KBM-7 (cell line): ENCODE measurements around the gene TBPL2.
"Not testable (repeated sequence)": the region's sequence is repeated elsewhere in the genome, so short reads cannot be mapped to it uniquely, and the experiment has no call there.

Experiments
- DNase-seq: peaks from one replicate; pipeline ENCODE4 v3.0.0-alpha.2; 2015
- in situ Hi-C: fragments of 300-500 bp; cut with MboI; formaldehyde crosslinking; loops from 2 replicates; pipeline ENCODE4 v1.14.3; 2020; ENCODE audit warnings: low sequenced_read_pairs, low pct_unique_long_range_greater_than_20kb, mixed read lengths

The TBPL2 gene

GRCh38 chr14:55414551-55414950 lies 25.9 kb downstream of the TBPL2 start:
- DNase-seq = no peak
- in situ Hi-C loops = no loop called here

GRCh38 chr14:55412676-55413075 lies 27.7 kb downstream of the TBPL2 start:
- in situ Hi-C loops = no loop called here
- DNase-seq = no peak

DNA sequence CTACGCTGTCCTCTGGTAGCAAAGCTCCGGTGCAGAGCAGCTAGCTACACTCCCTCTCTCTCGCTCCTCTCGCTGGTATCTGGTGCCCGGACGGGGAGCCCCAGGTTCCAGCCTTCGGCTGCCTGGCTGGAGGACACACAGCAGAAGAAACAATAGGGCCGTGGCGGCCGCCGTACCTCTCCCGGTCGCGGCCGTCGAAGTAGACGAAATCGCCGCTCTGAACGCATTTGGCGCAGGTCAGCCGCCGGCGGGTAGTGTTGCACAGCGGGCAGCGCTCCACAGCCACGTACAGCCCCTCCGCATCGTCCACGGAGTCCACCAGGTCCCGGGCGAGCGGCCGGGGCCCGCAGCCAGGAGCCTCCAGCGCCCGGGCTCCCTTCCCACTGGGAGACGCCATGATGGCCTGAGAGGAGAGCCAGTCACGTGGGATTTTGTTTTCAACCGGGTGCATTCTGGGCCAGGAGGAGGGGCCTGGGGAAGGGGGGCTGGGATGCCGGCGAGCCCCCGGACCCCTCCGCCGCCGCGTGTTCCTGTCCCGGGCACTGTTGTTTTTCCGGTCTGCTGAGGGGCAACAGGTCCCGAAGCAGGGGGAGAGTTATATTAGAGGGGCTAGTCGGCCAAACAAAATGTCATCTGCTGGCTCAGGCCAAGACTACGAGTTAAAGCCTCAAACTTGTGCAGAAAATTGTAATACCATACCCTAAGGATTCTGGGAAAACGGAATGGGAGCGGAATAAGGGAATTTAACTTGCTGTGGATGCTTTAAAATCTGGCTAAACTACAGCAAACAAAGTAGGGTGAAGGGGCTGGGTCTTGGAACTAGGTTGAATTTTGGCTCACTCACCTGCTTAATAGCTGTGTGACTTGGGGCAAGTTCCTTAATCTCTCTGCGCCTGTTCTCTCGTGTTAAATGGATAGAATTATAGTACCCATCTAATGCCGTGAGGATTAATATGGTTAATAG lies 28.7 kb downstream of the TBPL2 start, which contains the start of gene ATG14:
TSS of gene ATG14 (minus strand) at position 405 of the 964 bp plus-strand sequence. CDS start at position 397, 8 bp downstream.
- in situ Hi-C loops = no loop called here
- peak; percentile 89 for DNase-seq

DNA sequence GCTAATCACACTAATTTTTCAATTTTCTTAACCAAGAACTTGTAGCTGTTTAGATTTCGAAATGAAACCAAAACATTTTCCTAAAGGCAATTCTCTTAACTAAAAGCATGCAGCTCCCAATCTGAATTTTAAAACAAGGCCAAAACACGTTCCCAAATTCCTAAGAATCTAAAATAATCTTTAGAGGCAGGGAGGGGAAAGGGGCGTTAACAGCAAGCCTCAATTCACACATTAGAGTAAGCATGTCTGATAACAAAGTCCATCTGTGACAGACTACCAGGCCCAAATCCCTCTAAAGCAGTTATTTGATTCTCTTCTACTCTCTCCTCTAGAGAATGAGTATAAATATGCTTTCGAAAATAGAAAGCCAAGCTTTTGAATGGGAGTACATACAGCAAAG lies 29.5 kb downstream of the TBPL2 start:
- DNase-seq = no peak
- in situ Hi-C loops = no loop called here

DNA sequence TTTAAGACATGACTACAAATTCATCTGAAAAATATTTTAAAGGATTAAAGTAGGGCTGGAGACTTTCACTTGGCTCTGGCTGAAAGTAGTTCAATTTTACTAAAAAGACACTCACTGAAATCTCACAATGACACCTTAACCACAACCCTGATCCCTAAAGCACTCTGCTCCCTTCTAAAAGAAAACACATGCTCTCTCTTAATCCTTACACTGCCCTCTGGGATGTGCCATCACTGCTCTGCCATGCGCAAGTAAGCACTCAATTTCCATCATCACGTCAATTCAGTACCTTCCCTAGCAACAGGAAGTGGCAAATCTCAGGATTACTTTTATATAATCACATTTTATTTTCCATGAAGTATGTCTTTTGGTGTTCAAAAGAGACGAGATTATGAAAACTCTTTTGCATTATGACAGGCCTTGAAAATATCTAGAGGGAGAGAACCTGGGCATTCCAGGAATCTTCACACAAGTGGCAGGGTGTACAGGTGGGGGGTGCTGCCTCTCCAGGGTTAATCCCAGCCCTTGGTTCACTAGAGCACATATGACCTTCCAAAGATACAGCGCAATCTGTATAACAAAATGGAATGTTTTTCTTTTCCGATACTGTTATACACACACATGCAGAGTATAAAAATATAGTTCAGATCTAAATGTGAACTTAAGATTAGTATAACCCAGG lies 36.1 kb downstream of the TBPL2 start:
- no peak for DNase-seq
- in situ Hi-C loops = no loop called here

- in situ Hi-C loops = no loop called here
- no peak for DNase-seq
Observed at GRCh38 chr14:55401751-55402150, 38.7 kb downstream of the TBPL2 start.

DNA sequence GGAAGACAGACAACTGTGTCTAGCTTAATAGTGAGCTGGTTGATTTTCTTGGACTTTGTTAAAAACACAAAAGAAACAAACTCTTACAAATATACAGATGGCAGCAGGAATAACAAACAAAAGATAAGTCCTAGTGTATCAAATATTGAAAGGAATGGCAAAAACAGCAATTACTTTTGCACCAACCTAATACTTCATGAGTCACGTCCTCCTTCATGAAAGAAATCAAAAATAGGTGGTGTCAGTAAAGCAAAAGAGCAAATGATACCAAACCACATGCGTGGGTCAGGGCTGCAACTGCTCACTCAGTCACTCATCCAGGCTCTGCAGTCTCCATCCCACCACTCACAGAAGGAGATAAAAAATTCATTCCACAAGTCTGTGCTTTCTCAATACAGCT lies 40.6 kb downstream of the TBPL2 start:
- in situ Hi-C loops = no loop called here
- no peak for DNase-seq

DNA sequence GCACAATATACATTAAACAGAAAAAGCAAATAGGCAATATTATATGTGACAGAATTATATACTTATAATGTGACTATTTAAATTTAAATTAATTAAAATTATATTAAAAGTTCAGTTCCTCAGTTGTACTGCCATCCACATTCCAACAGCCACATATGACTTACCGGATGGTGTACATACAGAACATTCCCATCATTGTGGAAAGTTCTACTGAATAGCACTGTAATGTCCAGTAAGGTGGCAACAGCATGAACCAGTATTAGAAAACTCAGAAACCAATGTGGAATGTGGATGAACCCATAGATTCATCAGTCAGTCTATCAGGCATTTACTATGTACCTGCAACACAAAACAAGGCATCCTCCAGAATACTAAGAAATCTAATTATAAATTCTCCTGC lies 41.2 kb downstream of the TBPL2 start:
- DNase-seq = no peak
- in situ Hi-C loops = no loop called here

DNA sequence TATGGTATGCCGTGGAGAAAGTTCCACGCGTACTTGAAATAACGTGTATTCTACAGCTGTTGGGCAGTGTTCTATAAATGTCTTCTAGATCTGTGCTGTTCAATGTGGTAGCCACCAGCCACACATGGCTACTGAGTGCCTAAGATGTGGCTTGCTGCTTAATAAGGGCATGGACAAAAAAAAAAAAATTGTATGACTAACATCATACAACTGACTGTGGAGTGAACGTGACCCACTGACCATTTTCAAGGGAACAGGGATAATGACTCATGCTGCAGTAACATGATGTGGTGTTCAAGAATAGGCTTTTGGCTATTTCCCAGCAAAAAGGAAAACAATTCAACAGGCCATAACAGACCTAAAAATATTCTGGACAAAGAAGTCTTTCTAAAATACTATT lies 41.7 kb downstream of the TBPL2 start:
- in situ Hi-C loops = no loop called here
- no peak for DNase-seq

DNA sequence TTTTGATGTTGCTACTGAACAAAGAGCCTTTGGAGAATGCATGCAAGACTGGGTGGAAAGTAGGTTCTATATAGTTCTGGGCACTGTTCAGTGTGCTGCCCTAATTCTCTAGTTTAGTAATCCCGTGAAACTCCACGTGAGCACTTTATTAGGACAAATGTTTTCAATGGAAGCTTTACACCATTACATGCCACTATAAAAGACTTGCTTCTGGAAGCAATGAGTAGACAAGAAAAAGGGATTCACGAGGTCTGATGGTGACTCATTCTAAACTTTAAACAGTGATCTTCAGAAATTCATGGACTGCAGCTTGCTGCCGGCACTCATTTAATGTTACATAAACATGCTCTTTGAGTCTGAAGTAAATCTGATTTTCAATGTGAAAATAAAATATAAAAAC lies 51.1 kb downstream of the TBPL2 start:
- in situ Hi-C loops = no loop called here
- DNase-seq = no peak

- in situ Hi-C loops = no loop called here
- DNase-seq = no peak
Observed at GRCh38 chr14:55388160-55388559, 52.3 kb downstream of the TBPL2 start.

- in situ Hi-C loops = no loop called here
- no peak for DNase-seq
Observed at GRCh38 chr14:55387121-55387520, 53.3 kb downstream of the TBPL2 start.

- in situ Hi-C loops = no loop called here
- DNase-seq = no peak
Observed at GRCh38 chr14:55386037-55386808, 54.2 kb downstream of the TBPL2 start.

DNA sequence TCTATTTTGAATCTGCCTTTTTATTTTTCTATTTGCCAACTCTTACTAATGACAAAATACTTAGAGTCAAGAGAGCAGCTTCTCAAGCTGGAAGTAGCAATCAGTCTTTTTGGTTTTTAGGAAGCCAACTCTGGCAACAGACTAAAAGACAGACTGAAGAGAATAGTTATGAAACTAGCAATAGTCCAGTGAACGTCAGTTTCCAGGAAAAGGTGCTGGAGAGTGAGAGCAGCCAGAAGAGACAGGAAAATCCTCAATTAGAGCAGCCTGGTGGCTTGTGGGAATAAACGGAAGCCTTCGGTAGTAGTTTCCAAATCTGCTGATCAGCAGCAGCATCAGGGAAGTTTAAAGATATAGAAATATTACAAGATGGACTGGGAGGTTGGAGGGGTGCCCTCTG lies 55.9 kb downstream of the TBPL2 start:
- DNase-seq = no peak
- in situ Hi-C loops = no loop called here

GRCh38 chr14:55383541-55384140 lies 56.8 kb downstream of the TBPL2 start:
- in situ Hi-C loops = no loop called here
- DNase-seq = no peak

- in situ Hi-C loops, DNase-seq: not testable (repeated sequence)
Observed at GRCh38 chr14:55383056-55383466, 57.4 kb downstream of the TBPL2 start.

DNA sequence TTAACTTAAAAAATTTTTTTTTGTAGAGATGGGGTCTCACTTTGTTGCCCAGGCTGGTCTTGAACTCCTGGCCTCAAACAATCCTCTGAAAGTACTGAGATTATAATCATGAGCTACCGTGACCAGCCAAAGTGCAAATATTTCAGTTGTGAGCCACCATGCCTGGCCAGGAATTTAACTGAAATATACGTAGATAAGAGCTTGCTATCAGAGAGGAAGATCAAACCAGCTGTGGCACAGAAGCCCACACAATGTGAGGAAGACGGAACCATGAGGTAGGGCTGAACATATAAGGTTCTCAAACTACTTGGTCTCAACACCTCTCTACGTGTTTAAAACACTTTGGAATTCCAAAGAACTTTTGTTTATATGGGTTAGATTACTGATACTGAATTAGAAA lies 57.9 kb downstream of the TBPL2 start:
- no peak for DNase-seq
- in situ Hi-C loops = no loop called here

DNA sequence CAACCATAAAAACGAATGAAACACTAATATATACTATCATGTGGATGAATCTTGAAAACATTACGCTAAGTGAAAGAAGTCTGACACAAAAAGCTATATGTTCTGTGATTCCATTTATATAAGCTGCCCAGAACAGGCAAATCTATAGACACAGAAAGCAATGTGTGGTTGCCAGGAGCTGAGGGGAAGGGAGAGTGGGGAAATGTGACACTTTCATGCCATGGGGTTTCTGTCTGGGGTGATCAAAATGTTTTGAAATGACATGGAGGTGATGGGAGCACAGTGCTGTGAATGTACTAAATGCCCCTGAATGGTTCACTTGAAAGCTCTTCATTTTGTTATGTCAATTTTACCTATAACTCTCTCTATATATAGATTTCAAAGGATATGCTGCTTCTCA lies 58.9 kb downstream of the TBPL2 start:
- in situ Hi-C loops = no loop called here
- no peak for DNase-seq

- in situ Hi-C loops = no loop called here
- no peak for DNase-seq
Observed at GRCh38 chr14:55381040-55381439, 59.4 kb downstream of the TBPL2 start.
